Subcutaneous abdominal adipose tissue (tissue), 5 donors: ENCODE data around the gene FAM76A.
"Not testable (repeated sequence)": the region's sequence is repeated elsewhere in the genome, so short reads cannot be mapped to it uniquely, and the experiment has no call there.

Experiments
- H3K27ac ChIP-seq: one replicate; pipeline ENCODE4 v1.7.0; 2013; ENCODE audit warnings: low read depth, mild to moderate bottlenecking, inconsistent platforms, low read length, moderate library complexity
- H3K27me3 ChIP-seq, 5 donors: one replicate each; pipeline ENCODE4 v1.7.0; 2013; ENCODE audit warnings: low read length in 5 of 5, inconsistent platforms in 1 of 5; ENCODE audit not compliant: control insufficient read depth in 5 of 5, insufficient read depth in 4 of 5
- H3K36me3 ChIP-seq, 5 donors: one replicate each; pipeline ENCODE4 v1.7.0; 2013; ENCODE audit warnings: low read length in 5 of 5; ENCODE audit not compliant: control insufficient read depth in 5 of 5, insufficient read depth in 5 of 5
- H3K4me1 ChIP-seq, 5 donors: one replicate each; pipeline ENCODE4 v1.7.0; 2013; ENCODE audit warnings: low read length in 5 of 5, mild to moderate bottlenecking in 3 of 5, moderate library complexity in 1 of 5; ENCODE audit not compliant: control insufficient read depth in 5 of 5, insufficient read depth in 5 of 5
- H3K4me3 ChIP-seq, 5 donors: one replicate each; pipeline ENCODE4 v1.7.0; 2013; ENCODE audit warnings: low read length in 5 of 5, low read depth in 1 of 5
- H3K9ac ChIP-seq, 5 donors: one replicate each; pipeline ENCODE4 v1.7.0; 2013; ENCODE audit warnings: low read length in 5 of 5, mild to moderate bottlenecking in 4 of 5, moderate library complexity in 3 of 5
- H3K9me3 ChIP-seq, 5 donors: one replicate each; pipeline ENCODE4 v1.7.0; 2013; ENCODE audit warnings: low read length in 5 of 5; ENCODE audit not compliant: control insufficient read depth in 5 of 5
- donor health status: healthy.
- donor health status: healthy.
- donor health status: healthy.
- donor health status: healthy.
- donor health status: healthy.

The FAM76A gene

GRCh38 chr1:27773826-27774445 lies 48.2 kb downstream of the FAM76A start:
- H3K9me3 ChIP-seq = no peaks in the 10 kb centered on the region
- peak overlapping the region; percentile 83 to 98 (median 97) for H3K4me3 ChIP-seq
- peaks cover 0 to 9% (median 0%) of the 10 kb centered on the region in 5 donors for H3K36me3 ChIP-seq
- H3K4me1 ChIP-seq = peaks cover 2 to 39% (median 26%) of the 10 kb centered on the region in 5 donors
- peak overlapping the region; percentile 95 to 99 (median 99) for H3K9ac ChIP-seq
- no peaks in the 10 kb centered on the region for H3K27me3 ChIP-seq
- peak overlapping the region; percentile 96 for H3K27ac ChIP-seq

- Histone ChIP-seq H3K4me1 (peaks cover 2 to 39% (median 26%) of the 10 kb centered on the region in 5 donors), H3K27me3 (no peaks in the 10 kb centered on the region), H3K36me3 (peaks cover 0 to 9% (median 0%) of the 10 kb centered on the region in 5 donors), H3K9ac (peak overlapping the region in 3 of 5 donors; percentile 99), H3K4me3 (peak overlapping the region in 4 of 5 donors; percentile 25 to 97 (median 95)), H3K9me3 (no peaks in the 10 kb centered on the region), H3K27ac (peak overlapping the region; percentile 30)
Observed at GRCh38 chr1:27774654-27775053, 48.9 kb downstream of the FAM76A start.

- not testable (repeated sequence) for H3K36me3 ChIP-seq, H3K9ac ChIP-seq, H3K27ac ChIP-seq, H3K4me3 ChIP-seq, H3K9me3 ChIP-seq, H3K27me3 ChIP-seq
- peaks cover 2 to 39% (median 26%) of the 10 kb centered on the region in 5 donors for H3K4me1 ChIP-seq
Observed at GRCh38 chr1:27775336-27775735, 49.6 kb downstream of the FAM76A start.

- peaks cover 2 to 39% (median 26%) of the 10 kb centered on the region in 5 donors for H3K4me1 ChIP-seq
- not testable (repeated sequence) for H3K9ac ChIP-seq, H3K4me3 ChIP-seq
Observed at GRCh38 chr1:27776276-27776675, 50.5 kb downstream of the FAM76A start.

GRCh38 chr1:27778056-27778455 lies 52.3 kb downstream of the FAM76A start:
- peaks cover 2 to 30% (median 23%) of the 10 kb centered on the region in 5 donors for H3K4me1 ChIP-seq
- H3K9me3 ChIP-seq = no peaks in the 10 kb centered on the region
- H3K27ac ChIP-seq = no peak overlapping the region
- no peak overlapping the region for H3K9ac ChIP-seq
- no peaks in the 10 kb centered on the region for H3K27me3 ChIP-seq
- H3K36me3 ChIP-seq = peaks cover 0 to 14% (median 8%) of the 10 kb centered on the region in 5 donors
- H3K4me3 ChIP-seq = no peak overlapping the region

More at GRCh38 chr1:27776276-27776675, 50.5 kb downstream of the FAM76A start:
- not testable (repeated sequence) for H3K9me3 ChIP-seq, H3K27me3 ChIP-seq, H3K27ac ChIP-seq, H3K36me3 ChIP-seq

- peaks cover 5 to 33% (median 24%) of the 10 kb centered on the region in 5 donors for H3K4me1 ChIP-seq
- H3K36me3 ChIP-seq = peaks cover 0 to 14% (median 8%) of the 10 kb centered on the region in 5 donors
- H3K9me3 ChIP-seq = no peaks in the 10 kb centered on the region
- H3K27me3 ChIP-seq = no peaks in the 10 kb centered on the region
- no peak overlapping the region for H3K9ac ChIP-seq
- peak overlapping the region; percentile 10 for H3K27ac ChIP-seq
- H3K4me3 ChIP-seq = no peak overlapping the region
Observed at GRCh38 chr1:27779122-27779521, 53.4 kb downstream of the FAM76A start.

GRCh38 chr1:27782950-27783349 lies 57.2 kb downstream of the FAM76A start:
- H3K27ac ChIP-seq = peak overlapping the region; percentile 77
- H3K9me3 ChIP-seq = no peaks in the 10 kb centered on the region
- peaks cover 0 to 8% (median 3%) of the 10 kb centered on the region in 5 donors for H3K36me3 ChIP-seq
- H3K9ac ChIP-seq = peak overlapping the region in 2 of 5 donors; percentile 16 to 28
- no peaks in the 10 kb centered on the region for H3K27me3 ChIP-seq
- H3K4me1 ChIP-seq = peaks cover 6 to 38% (median 31%) of the 10 kb centered on the region in 5 donors
- H3K4me3 ChIP-seq = peak overlapping the region in 1 of 5 donors; percentile 15

GRCh38 chr1:27784700-27785099 lies 58.9 kb downstream of the FAM76A start:
- Histone ChIP-seq H3K4me1 (peaks cover 9 to 48% (median 41%) of the 10 kb centered on the region in 5 donors), H3K9me3 (no peaks in the 10 kb centered on the region), H3K27me3 (no peaks in the 10 kb centered on the region), H3K9ac (no peak overlapping the region), H3K4me3 (no peak overlapping the region), H3K36me3 (peaks cover 0 to 13% (median 3%) of the 10 kb centered on the region in 5 donors), H3K27ac (peak overlapping the region; percentile 77)

GRCh38 chr1:27785781-27786455 lies 60.2 kb downstream of the FAM76A start:
- H3K4me1 ChIP-seq = peaks cover 9 to 54% (median 46%) of the 10 kb centered on the region in 5 donors
- H3K36me3 ChIP-seq = peaks cover 0 to 14% (median 6%) of the 10 kb centered on the region in 5 donors
- peak overlapping the region; percentile 77 for H3K27ac ChIP-seq
- H3K9me3 ChIP-seq = no peaks in the 10 kb centered on the region
- H3K4me3 ChIP-seq = no peak overlapping the region
- H3K27me3 ChIP-seq = no peaks in the 10 kb centered on the region
- peak overlapping the region in 2 of 5 donors; percentile 20 to 46 for H3K9ac ChIP-seq

- Histone ChIP-seq H3K27ac (peak overlapping the region; percentile 11), H3K4me1 (peaks cover 9 to 57% (median 48%) of the 10 kb centered on the region in 5 donors), H3K9me3 (no peaks in the 10 kb centered on the region), H3K4me3 (no peak overlapping the region), H3K9ac (no peak overlapping the region), H3K36me3 (peaks cover 5 to 16% (median 7%) of the 10 kb centered on the region in 5 donors), H3K27me3 (no peaks in the 10 kb centered on the region)
Observed at GRCh38 chr1:27787895-27788294, 62.1 kb downstream of the FAM76A start.
